GM04503 (cell line): ENCODE data around the gene NTM.

Source experiments
- DNase-seq: peaks from one replicate; pipeline ENCODE4 v3.0.0-alpha.2; 2012; ENCODE audit warnings: low read depth

The NTM gene

GRCh38 chr11:131922220-131922619 lies 551.8 kb downstream of the NTM start:
- DNase-seq, result no peak

DNA sequence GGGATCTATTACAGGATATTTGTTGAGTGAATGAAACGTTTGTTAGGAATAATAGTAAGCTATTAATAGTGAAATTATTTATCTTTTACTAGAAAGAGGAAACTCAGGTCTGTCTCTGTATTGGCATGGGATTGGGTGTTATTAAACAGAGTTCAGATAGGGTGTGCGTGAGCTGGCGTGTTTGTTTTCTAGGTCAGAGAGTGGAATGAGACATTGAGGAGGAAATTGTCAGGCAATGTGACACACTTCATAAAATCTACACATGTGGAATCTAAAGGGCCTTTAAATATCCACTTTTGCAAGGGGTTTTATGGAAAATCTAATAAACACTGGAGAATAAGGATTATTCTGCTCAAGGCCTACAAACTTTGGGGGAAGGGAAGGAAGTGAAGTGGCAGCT lies 552.9 kb downstream of the NTM start:
- DNase-seq, result no peak

- no peak for DNase-seq
These were observed 553.6 kb downstream of the NTM start for GRCh38 chr11:131924001-131924400.

DNA sequence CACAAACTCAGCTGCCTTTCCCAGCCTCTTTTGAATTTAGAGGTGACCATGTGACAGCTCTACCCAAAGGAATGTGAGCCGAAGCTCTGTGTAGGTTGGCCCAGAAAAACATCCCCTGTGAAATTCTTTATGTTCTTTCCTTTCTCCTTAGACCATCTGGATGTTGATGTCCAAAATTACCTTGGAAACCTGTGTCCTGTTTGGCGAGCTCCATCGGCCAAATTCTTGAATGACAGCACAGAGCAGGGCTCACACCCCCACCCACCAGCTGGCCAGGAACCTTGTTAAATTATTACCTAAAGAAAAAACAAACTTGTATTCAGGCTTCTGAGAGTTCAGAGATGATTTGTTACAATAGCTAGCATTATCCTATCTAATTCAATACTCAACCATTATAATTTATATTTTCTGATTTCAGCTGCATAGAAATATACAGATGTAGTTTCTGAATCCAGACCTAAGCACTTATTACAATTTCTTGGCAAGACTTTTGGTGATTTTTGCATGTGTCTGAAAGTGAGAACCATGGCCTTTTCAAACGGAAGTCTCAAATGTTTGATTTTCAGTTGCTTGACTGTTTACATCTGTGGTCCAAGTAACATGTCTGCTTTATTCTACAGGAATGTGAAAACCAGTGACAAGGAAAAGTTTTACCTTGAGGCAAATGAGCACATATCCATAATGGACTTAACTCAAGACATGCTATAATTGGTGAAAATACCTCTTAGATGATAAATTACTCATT lies 554.2 kb downstream of the NTM start:
- no peak for DNase-seq

DNA sequence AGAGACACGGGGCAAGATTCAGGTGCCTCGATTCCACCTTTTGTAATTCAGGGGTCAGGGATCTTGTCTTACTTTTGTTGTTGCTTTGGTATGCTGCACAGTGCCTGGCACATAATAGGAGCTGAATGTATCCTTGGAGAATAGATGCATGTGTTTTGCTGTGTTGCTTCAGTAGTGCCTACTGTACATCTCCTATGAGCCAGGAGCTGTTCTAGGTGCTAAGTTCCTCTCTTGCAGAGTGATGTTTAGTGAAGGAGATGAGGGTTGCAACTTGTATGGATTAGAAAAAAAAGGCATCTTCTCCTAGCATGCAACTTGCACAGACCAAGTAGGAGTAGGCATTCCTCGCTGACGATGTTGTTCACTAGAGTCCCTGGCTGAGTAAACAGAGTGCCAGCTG lies 555.4 kb downstream of the NTM start:
- no peak for DNase-seq

DNA sequence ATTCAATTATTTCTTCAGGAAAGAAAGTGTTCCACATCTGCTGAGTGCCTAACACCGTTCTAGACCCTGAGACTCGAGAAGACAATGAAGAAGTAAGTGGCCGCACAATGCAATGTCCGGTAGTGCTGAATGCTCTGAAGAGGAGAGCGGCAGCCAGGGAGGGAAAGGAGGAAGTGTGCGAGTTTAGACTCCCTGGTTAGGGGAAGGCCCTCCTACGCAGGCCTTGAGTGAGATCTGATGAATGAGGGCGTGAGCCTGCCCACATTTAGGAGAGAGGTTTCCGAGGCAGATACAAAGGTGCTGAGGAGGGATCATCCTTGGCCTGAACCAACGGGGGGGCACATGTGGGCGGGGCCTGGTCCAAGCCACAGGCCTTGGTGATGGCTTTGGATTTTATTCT lies 558.6 kb downstream of the NTM start:
- no peak for DNase-seq

- DNase-seq, result no peak
These were observed 562.3 kb downstream of the NTM start for GRCh38 chr11:131932584-131933325.

DNA sequence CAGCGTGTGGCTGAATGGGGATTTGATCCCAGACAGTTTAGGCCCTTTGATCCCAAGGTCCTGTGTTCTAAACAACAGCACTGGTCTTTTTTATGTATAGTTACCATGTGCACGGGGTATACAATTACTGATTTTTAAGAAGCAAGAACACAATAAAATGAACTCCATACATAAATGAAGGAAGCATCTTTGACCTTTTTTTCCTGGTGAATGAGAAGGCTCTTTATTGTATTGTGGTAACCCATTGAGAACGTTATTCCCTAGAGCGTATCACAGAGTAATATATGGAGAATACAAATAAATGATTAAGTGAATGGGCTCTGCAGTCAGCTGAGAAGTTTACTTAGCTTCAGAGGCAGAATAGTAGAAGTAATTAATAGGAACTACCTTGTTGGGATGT lies 563.6 kb downstream of the NTM start:
- no peak for DNase-seq

- no peak for DNase-seq
These were observed 567.9 kb downstream of the NTM start for GRCh38 chr11:131938351-131938751.

GRCh38 chr11:131940126-131940525 lies 569.7 kb downstream of the NTM start:
- no peak for DNase-seq

- DNase-seq, result no peak
These were observed 572.5 kb downstream of the NTM start for GRCh38 chr11:131942878-131943277.

- no peak for DNase-seq
These were observed 572.9 kb downstream of the NTM start for GRCh38 chr11:131943295-131943694.

GRCh38 chr11:131944736-131945135 lies 574.3 kb downstream of the NTM start:
- peak; percentile 15 for DNase-seq

DNA sequence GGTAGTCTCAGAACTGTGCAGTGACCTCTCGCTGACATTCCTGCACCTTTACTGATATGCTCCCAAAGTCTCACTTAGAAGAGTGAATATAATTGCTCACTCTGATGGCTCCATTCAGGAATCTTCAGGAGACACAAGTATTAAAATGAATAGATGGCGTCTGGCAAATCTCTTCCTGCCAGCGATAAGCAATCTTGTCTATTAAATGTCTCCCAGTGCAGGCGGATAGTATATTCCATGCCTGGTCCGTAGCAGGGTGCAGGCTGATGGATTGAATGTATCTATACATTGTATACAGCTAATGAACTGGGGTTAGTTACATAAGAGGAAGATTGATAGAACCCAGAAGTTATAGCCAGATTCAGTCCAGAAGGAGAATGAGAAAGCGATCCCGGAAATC lies 575.3 kb downstream of the NTM start:
- DNase-seq, result no peak

- DNase-seq, result no peak
These were observed 577.1 kb downstream of the NTM start for GRCh38 chr11:131947511-131947910.

DNA sequence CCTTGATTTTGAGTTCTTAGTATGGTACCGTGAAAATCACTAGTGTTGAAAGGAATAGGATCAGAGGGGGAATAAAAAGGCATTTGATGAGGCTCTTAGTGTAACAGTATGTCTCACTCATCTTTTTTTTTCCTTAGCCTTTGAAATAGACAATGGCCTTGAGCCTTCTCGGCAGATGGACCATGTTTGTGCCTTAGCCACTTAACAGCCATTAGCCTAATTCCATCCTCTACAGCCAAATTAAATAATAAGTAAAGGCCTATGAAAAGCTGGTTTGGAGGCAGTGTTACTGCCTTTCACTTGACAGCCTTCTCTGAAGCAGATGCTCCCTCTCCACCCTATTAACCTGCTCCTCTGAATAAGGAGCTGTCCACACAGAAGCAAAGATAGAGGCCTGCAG lies 580.7 kb downstream of the NTM start:
- no peak for DNase-seq

DNA sequence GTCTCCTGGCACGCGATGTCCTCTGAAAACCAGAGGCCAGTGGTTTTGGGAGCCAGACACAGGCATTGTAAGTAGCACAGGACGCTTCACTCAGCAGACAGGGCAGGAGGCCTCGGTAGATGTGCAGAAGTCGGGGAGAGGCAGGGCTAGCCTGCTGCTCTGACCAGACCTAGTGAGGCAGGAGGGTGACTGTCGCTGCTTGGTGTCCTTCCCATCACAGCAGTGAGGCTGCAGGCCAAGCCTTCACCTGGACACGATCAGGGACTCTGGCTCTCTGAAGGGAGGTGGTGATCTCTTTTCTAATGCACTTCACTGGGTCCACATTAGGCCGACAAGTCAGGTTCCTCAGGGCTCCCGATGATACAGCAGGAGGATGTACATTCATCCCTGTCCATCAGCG lies 583.7 kb downstream of the NTM start:
- DNase-seq, result no peak

- no peak for DNase-seq
These were observed 585.5 kb downstream of the NTM start for GRCh38 chr11:131955904-131956303.

- DNase-seq, result no peak
These were observed 586.8 kb downstream of the NTM start for GRCh38 chr11:131957201-131957600.

- no peak for DNase-seq
These were observed 587.5 kb downstream of the NTM start for GRCh38 chr11:131957875-131958274.

GRCh38 chr11:131962818-131963217 lies 592.4 kb downstream of the NTM start:
- DNase-seq, result no peak

GRCh38 chr11:131964698-131965483 lies 594.5 kb downstream of the NTM start:
- no peak for DNase-seq

- no peak for DNase-seq
These were observed 595.1 kb downstream of the NTM start for GRCh38 chr11:131965504-131965903.
